ENCODE data around the gene MPP2.

DNA sequence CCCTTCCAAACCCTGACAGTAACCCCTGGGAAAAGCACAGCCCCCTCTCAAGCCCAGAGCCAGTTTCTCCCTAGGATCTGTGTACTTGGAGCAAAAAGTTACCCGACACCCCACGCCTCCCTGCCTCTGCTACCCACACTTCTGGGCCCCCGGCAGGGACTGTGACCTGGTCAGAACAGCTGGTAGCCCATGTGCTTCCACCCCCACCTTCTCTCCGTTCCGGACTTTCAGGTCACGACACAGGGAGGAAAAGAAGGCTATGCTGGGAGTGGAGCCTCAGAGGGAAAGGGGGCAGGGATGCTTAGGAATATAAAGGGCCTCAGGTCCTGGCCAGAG lies 28.6 kb upstream of the MPP2 start:
- TF ChIP-seq EZH2 (IDR thresholded peaks at IDR 0.05) = no peak
- TF ChIP-seq FOXP2 (optimal IDR thresholded peaks at IDR 0.05; ENCODE audit: control extremely low read depth, extremely low read length, insufficient read depth) = no peak
- TF ChIP-seq POLR2AphosphoS5 (IDR thresholded peaks at IDR 0.05; ENCODE audit: borderline replicate concordance, low read depth, low read length) = no peak
